Heart left ventricle (tissue), 13 donors: Measurements from ENCODE around the gene UTS2.

ENCODE experiments used
- POLR2A ChIP-seq, 2 donors: fragments of 450-650 bp; IDR thresholded peaks; one replicate each; pipeline ENCODE4 v1.6.1; 2017; ENCODE audit warnings: antibody characterized with exemption in 2 of 2, mild to moderate bottlenecking in 2 of 2, moderate library complexity in 2 of 2
- TF ChIP-seq, protein P1 (sequence below), 12 donors: fragments of 200-600 bp; sonication (generic) in 4 of 12; IDR thresholded peaks; one replicate each; pipeline versions ENCODE4 v1.5.0 to v1.8.0; 2018 to 2022; ENCODE audit warnings: antibody characterized with exemption in 12 of 12, mild to moderate bottlenecking in 5 of 12
- donor health status: ischemic (EF 13 %, LVEDD 7.1; RV severe dilation, severe dysfunction).
- donor health status: DM: no; HTN: yes; CAD: no.
- donor health status: DM: no; HTN: no; CAD: no.
- donor health status: ischemic (EF 25% LVEDD 6.9; RV normal size, moderate dysfunction).
- donor health status: ischemic (EF 25% LVEDD 5.7; RV mildly dilated, moderate dysfunction).
- donor health status: ischemic (EF 35%, LVEDD 5.7; RV mildly dilated, moderate dysfunction).
- donor health status: nonischemic (EF 11% LVEDD 7.7; RV severe dilation, severe dysfunction).
- donor health status: DM: yes; HTN: yes; CAD: no.
- donor health status: PGD.
- donor health status: ischemic (EF 29% LVEDD 5.4; RV normal size, mild dysfunction).
- donor health status: nonischemic (EF 23%, LVEDD 6.1; RV moderate dilation, normal function).

- TF ChIP-seq POLR2A (IDR thresholded peaks at IDR 0.05), result no peak
- TF ChIP-seq, protein P1, sequence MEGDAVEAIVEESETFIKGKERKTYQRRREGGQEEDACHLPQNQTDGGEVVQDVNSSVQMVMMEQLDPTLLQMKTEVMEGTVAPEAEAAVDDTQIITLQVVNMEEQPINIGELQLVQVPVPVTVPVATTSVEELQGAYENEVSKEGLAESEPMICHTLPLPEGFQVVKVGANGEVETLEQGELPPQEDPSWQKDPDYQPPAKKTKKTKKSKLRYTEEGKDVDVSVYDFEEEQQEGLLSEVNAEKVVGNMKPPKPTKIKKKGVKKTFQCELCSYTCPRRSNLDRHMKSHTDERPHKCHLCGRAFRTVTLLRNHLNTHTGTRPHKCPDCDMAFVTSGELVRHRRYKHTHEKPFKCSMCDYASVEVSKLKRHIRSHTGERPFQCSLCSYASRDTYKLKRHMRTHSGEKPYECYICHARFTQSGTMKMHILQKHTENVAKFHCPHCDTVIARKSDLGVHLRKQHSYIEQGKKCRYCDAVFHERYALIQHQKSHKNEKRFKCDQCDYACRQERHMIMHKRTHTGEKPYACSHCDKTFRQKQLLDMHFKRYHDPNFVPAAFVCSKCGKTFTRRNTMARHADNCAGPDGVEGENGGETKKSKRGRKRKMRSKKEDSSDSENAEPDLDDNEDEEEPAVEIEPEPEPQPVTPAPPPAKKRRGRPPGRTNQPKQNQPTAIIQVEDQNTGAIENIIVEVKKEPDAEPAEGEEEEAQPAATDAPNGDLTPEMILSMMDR (IDR thresholded peaks at IDR 0.05), result no peak
Measured at GRCh38 chr1:7809742-7810141, 43.1 kb downstream of the UTS2 start.
